ENCODE measurements around the gene ARID1A. TPM values are rescaled to one million over a fixed set of nuclear protein-coding genes. Genes with fewer than 3 reads are reported as not detected.

The ARID1A gene
- total and polyA plus RNA-seq, 2 of the 4 experiments (the other 2 are of a cell fraction) = 14.0 to 40.7 TPM

GRCh38 chr1:26827663-26828062 lies 131.8 kb downstream of the ARID1A start:
- dilution Hi-C loops (cut with HindIII; ENCODE audit: low sequenced_read_pairs, unreplicated experiment) (no loop called here), in situ Hi-C loops (cut with MboI; ENCODE audit: low sequenced_read_pairs) (no loop called here), intact Hi-C loops (cut with micrococcal nuclease) (no loop called here)
- 26% methylated on average over 4 of the region's 11 CpGs; no CpG with 5 or more reads in 1 of the 2 experiments for WGBS, 2 experiments (ENCODE audit: extremely low coverage in 2 of 2, insufficient read length in 1 of 2)
- peak overlapping the region; percentile 77 for H2AK9ac ChIP-seq (replicated peaks; ENCODE audit: low read depth, low read length, poor library complexity)
- ATAC-seq (ENCODE audit: low read depth) (no peak), DNase-seq (no peak)
- H2BK15ac ChIP-seq (ENCODE audit: low read depth, low read length) = no peak overlapping the region
- no peak overlapping the region for H4K91ac ChIP-seq (ENCODE audit: insufficient read depth, low read depth, low read length)
- peak overlapping the region; percentile 72; the same call in 1 of the 2 replicates for H2AK5ac ChIP-seq (ENCODE audit: low read depth, low read length)
- no peak overlapping the region for H4K5ac ChIP-seq (ENCODE audit: low read depth, low read length)
- peak overlapping the region; percentile 50 for H3K4me3 ChIP-seq (ENCODE audit: insufficient read depth, low read depth, low read length)
- H3K9me1 ChIP-seq (ENCODE audit: insufficient read depth, low read length) = peaks cover 13% of the 10 kb centered on the region
- H2BK5ac ChIP-seq (ENCODE audit: low read depth, low read length, poor library complexity, severe bottlenecking) = no peak overlapping the region
- peak overlapping the region; percentile 99 for H3K4me2 ChIP-seq (ENCODE audit: low read depth, low read length)
- peaks cover 25% of the 10 kb centered on the region for H3K4me1 ChIP-seq (ENCODE audit: control insufficient read depth, insufficient read depth, low read length)
- H4K8ac ChIP-seq (ENCODE audit: low read depth in 2 of 2, low read length in 2 of 2) = peak overlapping the region in 1 of 2 experiments; percentile 53; a peak in 1 of 4 replicates
- peak overlapping the region; percentile 68 for H3K9ac ChIP-seq (ENCODE audit: low read depth, low read length)
- peaks cover 41% of the 10 kb centered on the region for H4K20me1 ChIP-seq (ENCODE audit: insufficient read depth, low read length)
- H3K9me3 ChIP-seq (ENCODE audit: control insufficient read depth, insufficient read depth, low read length) = no peaks in the 10 kb centered on the region
- no peak overlapping the region for H3K56ac ChIP-seq (ENCODE audit: extremely low read depth, insufficient read depth, low read length)
- H2BK20ac ChIP-seq (ENCODE audit: low read depth, low read length) = no peak overlapping the region
- peak overlapping the region; percentile 25; the same call in 1 of the 2 replicates for H3K14ac ChIP-seq (replicated peaks; ENCODE audit: low read depth, low read length)
- CTCF ChIA-PET = no interaction called here
- no peak for TF ChIP-seq MAFK (IDR thresholded peaks at IDR 0.05; ENCODE audit: low read depth, low read length)
- TF ChIP-seq BHLHE40 (IDR thresholded peaks at IDR 0.05; ENCODE audit: low read depth, low read length) = no peak
- TF ChIP-seq CTCF (conservative IDR thresholded peaks at IDR 0.05; ENCODE audit: low read depth, low read length) = no peak
- no peak for TF ChIP-seq FOS (IDR thresholded peaks at IDR 0.05; ENCODE audit: low read depth, low read length)
- no peak overlapping the region for H2AFZ ChIP-seq (replicated peaks; ENCODE audit: low read length, poor library complexity)
- peaks cover 35 to 55% of the 10 kb centered on the region in 2 experiments for H3K79me1 ChIP-seq (ENCODE audit: low read depth in 1 of 2, low read length in 2 of 2)
- no peak overlapping the region for H2BK120ac ChIP-seq (ENCODE audit: low read depth, low read length)
- peak overlapping the region; percentile 17; the same call in 1 of the 2 replicates for H3K4ac ChIP-seq (ENCODE audit: low read depth, low read length)
- H3K18ac ChIP-seq (ENCODE audit: low read depth, low read length) = no peak overlapping the region
- H3K23ac ChIP-seq (ENCODE audit: low read depth, low read length) = peak overlapping the region; percentile 54
- no TSS peak for BruUV-seq (replicated peaks)
- peaks cover 14% of the 10 kb centered on the region; the same call in 1 of the 2 replicates for H3K36me3 ChIP-seq (ENCODE audit: control insufficient read depth, insufficient read depth, low read length)
- no peaks in the 10 kb centered on the region for H3K27me3 ChIP-seq (ENCODE audit: control insufficient read depth, insufficient read depth, low read length)
- POLR2A ChIA-PET (ENCODE audit: unreplicated experiment) = no interaction called here
- no peak overlapping the region; the same call in 1 of the 2 replicates for H3K27ac ChIP-seq (ENCODE audit: insufficient read depth, low read length)
